ENCODE results near the gene ROBO1. TPM values are rescaled to one million over a fixed set of nuclear protein-coding genes. Genes with fewer than 3 reads are reported as not detected.

Gene ROBO1
- total RNA-seq, 1 experiment from 2014 or later = 32.2 TPM

GRCh38 chr3:79478620-79479019 is 289.2 kb downstream of the ROBO1 start:
- CTCF ChIA-PET = no interaction called here
- POLR2A ChIA-PET = no interaction called here
- TF ChIP-seq, protein P1, sequence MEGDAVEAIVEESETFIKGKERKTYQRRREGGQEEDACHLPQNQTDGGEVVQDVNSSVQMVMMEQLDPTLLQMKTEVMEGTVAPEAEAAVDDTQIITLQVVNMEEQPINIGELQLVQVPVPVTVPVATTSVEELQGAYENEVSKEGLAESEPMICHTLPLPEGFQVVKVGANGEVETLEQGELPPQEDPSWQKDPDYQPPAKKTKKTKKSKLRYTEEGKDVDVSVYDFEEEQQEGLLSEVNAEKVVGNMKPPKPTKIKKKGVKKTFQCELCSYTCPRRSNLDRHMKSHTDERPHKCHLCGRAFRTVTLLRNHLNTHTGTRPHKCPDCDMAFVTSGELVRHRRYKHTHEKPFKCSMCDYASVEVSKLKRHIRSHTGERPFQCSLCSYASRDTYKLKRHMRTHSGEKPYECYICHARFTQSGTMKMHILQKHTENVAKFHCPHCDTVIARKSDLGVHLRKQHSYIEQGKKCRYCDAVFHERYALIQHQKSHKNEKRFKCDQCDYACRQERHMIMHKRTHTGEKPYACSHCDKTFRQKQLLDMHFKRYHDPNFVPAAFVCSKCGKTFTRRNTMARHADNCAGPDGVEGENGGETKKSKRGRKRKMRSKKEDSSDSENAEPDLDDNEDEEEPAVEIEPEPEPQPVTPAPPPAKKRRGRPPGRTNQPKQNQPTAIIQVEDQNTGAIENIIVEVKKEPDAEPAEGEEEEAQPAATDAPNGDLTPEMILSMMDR (IDR thresholded peaks at IDR 0.05; ENCODE audit: unreplicated experiment) = no peak

GRCh38 chr3:79477242-79477641 is 290.6 kb downstream of the ROBO1 start:
- Mint-ChIP-seq H3K27ac (ENCODE audit: low read depth, unreplicated experiment) (no peak overlapping the region), H3K4me1 (ENCODE audit: insufficient read depth, unreplicated experiment) (no peaks in the 10 kb centered on the region), H3K9me3 (ENCODE audit: unreplicated experiment) (no peaks in the 10 kb centered on the region), H3K27me3 (ENCODE audit: insufficient read depth, unreplicated experiment) (peaks cover 87% of the 10 kb centered on the region), H3K4me3 (ENCODE audit: unreplicated experiment) (no peak overlapping the region), H3K36me3 (ENCODE audit: insufficient read depth, unreplicated experiment) (no peaks in the 10 kb centered on the region)
- DNase-seq (ENCODE audit: unreplicated experiment) = no peak
- ChIA-PET POLR2A (no interaction called here), CTCF (no interaction called here)
- TF ChIP-seq, protein P1 (IDR thresholded peaks at IDR 0.05; ENCODE audit: unreplicated experiment) = no peak
- intact Hi-C loops (cut with micrococcal nuclease) = no loop called here
- no TSS peak for BruUV-seq (replicated peaks)

More at GRCh38 chr3:79478620-79479019, 289.2 kb downstream of the ROBO1 start:
- Mint-ChIP-seq H3K9me3 (ENCODE audit: unreplicated experiment) (no peaks in the 10 kb centered on the region), H3K27me3 (ENCODE audit: insufficient read depth, unreplicated experiment) (peaks cover 88% of the 10 kb centered on the region), H3K36me3 (ENCODE audit: insufficient read depth, unreplicated experiment) (no peaks in the 10 kb centered on the region), H3K4me3 (ENCODE audit: unreplicated experiment) (no peak overlapping the region), H3K4me1 (ENCODE audit: insufficient read depth, unreplicated experiment) (no peaks in the 10 kb centered on the region), H3K27ac (ENCODE audit: low read depth, unreplicated experiment) (no peak overlapping the region)
- DNase-seq (ENCODE audit: unreplicated experiment) = no peak
- no TSS peak for BruUV-seq (replicated peaks)
- intact Hi-C loops (cut with micrococcal nuclease) = no loop called here

DNA sequence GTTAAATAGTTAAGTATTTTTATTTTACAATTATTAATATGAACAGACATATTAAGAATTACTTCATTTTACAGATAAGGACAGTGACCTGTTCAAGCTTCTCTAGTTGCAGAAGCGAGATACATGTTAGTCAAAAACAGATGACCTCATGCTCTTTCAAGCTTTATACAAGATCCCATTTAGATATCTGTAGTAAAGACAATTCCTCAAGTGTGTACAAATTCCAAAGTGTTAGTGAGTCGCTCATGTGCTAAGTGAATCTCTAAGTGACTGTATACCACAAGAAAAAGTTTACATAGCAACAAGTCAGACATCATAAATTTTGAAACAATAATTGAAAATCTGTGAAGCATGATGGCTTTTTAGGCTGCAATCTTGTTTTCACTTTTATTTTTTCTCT is 293.8 kb downstream of the ROBO1 start:
- no peak overlapping the region for H3K27ac Mint-ChIP-seq (ENCODE audit: low read depth, unreplicated experiment)

DNA sequence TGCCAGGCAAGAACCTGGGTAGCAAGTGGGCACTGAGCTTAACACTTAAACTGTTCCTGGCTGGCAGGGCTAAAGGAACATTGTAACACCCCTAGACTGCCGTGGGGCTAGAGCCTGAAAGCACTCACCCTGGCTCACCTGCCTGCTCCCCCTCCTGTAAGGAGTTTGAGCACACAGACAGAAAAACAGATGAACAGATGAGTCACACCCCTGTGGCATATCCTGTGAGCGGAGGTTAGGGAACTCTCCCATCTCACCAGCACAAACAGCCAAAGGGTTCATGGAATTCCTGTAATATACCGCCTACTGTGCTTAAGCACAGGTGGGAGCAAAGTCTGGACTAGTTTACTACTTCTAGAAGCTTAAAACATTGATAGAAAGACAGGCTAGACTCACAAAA is 300.1 kb downstream of the ROBO1 start:
- POLR2A ChIA-PET = no interaction called here
- intact Hi-C loops (cut with micrococcal nuclease) = no loop called here

More for the DNA sequence above, 293.8 kb downstream of the ROBO1 start:
- Mint-ChIP-seq H3K27me3 (ENCODE audit: insufficient read depth, unreplicated experiment) (peaks cover 57% of the 10 kb centered on the region), H3K36me3 (ENCODE audit: insufficient read depth, unreplicated experiment) (no peaks in the 10 kb centered on the region), H3K4me3 (ENCODE audit: unreplicated experiment) (no peak overlapping the region), H3K9me3 (ENCODE audit: unreplicated experiment) (no peaks in the 10 kb centered on the region), H3K4me1 (ENCODE audit: insufficient read depth, unreplicated experiment) (no peaks in the 10 kb centered on the region)
- intact Hi-C loops (cut with micrococcal nuclease) = no loop called here
- POLR2A ChIA-PET = no interaction called here
- TF ChIP-seq, protein P1 (IDR thresholded peaks at IDR 0.05; ENCODE audit: unreplicated experiment) = no peak
- DNase-seq (ENCODE audit: unreplicated experiment) = no peak
- CTCF ChIA-PET = interaction anchor here (0.7 kb wide), 1 partner anchor 1076 kb away, joined by 3 read pairs; no protein-coding TSS in a partner anchor
- BruUV-seq (replicated peaks) = no TSS peak

More for the DNA sequence above, 300.1 kb downstream of the ROBO1 start:
- H3K27me3 Mint-ChIP-seq (ENCODE audit: insufficient read depth, unreplicated experiment) = peaks cover 53% of the 10 kb centered on the region
- no peak overlapping the region for H3K27ac Mint-ChIP-seq (ENCODE audit: low read depth, unreplicated experiment)
- TF ChIP-seq, protein P1 (IDR thresholded peaks at IDR 0.05; ENCODE audit: unreplicated experiment) = no peak
- BruUV-seq (replicated peaks) = no TSS peak
- CTCF ChIA-PET = no interaction called here
- no peaks in the 10 kb centered on the region for H3K9me3 Mint-ChIP-seq (ENCODE audit: unreplicated experiment)
- peak; percentile 47 for DNase-seq (ENCODE audit: unreplicated experiment)
- no peaks in the 10 kb centered on the region for H3K4me1 Mint-ChIP-seq (ENCODE audit: insufficient read depth, unreplicated experiment)
- no peaks in the 10 kb centered on the region for H3K36me3 Mint-ChIP-seq (ENCODE audit: insufficient read depth, unreplicated experiment)
- no peak overlapping the region for H3K4me3 Mint-ChIP-seq (ENCODE audit: unreplicated experiment)

All from MCF 10A (cell line).